ENCODE measurements around the gene NEURL1.

NEURL1 gene

DNA sequence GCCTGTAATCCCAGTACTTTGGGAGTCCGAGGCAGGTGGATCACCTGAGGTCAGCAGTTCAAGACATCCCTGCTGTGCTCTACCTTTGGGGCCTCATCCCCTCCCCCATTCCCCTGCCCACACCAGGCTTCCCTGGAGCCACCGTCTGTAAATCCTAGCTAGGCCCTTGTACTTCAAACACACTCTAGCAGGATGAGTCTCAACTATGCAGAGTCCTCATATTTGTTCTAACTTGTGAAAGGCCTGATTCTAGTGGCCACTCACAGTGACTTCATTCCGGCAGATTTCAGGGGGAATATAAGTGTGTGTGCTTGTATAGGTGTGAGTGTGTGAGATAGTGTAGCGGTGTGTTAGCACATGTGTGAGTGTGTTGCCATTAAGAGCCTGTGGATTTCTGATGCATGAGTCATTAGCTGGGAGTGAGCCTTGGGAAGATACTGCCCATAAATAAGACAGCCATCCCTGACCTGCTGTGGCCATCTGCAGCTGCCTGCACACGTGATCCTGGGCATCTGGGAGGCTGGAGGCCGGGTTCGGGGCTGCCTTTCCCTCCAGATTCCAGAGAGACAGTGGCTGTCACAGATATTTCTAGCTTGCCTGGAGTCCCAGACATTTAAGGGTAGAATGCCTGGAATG is 1.7 kb upstream of the NEURL1 start:
- Histone ChIP-seq H3K27ac (ENCODE audit: low read depth, low read length) (no peak overlapping the region), H3K4me3 (ENCODE audit: low read depth in 1 of 5, low read length in 5 of 5) (no peak overlapping the region), H3K9ac (ENCODE audit: low read length in 5 of 5) (no peak overlapping the region), H3K9me3 (ENCODE audit: control insufficient read depth in 5 of 5, low read length in 5 of 5) (no peaks in the 10 kb centered on the region), H3K4me1 (ENCODE audit: control insufficient read depth in 5 of 5, insufficient read depth in 5 of 5, low read length in 5 of 5) (peaks cover 2 to 16% (median 12%) of the 10 kb centered on the region in 5 donors), H3K27me3 (ENCODE audit: control insufficient read depth in 5 of 5, insufficient read depth in 4 of 5, low read length in 5 of 5) (peaks cover 16 to 40% (median 17%) of the 10 kb centered on the region in 5 donors), H3K36me3 (ENCODE audit: control insufficient read depth in 5 of 5, insufficient read depth in 5 of 5, low read length in 5 of 5) (no peaks in the 10 kb centered on the region)

DNA sequence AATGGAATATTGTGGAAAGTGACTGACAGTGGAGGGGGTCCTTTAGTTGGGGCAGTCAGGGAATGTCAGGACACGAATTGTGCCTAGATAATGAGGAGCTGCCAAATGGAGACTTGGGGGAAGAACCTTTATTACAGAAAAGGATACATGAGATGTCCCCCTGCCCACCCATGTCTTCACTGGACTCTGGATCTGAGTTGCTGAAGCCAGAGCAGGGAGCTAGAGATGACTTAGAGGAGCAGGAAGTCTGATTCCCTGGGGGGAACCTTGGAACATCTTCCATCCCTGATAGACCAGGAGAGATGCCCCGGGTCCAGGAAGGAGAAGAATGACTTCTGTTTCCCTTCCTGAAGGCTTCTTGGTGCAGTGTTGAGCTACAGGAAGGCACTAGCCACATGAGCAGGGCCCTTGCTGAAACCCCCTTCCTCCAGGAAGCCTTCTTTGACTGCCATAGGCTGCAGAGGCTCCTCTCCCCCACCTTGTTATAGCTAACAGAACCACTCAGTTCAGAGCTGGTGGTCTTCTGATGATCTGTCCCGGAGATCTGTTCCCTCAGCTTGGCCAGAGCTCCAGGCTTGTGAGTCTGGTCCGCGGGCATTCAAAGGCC is 747 bp upstream of the NEURL1 start:
- Histone ChIP-seq H3K9me3 (ENCODE audit: control insufficient read depth in 5 of 5, low read length in 5 of 5) (no peaks in the 10 kb centered on the region), H3K27ac (ENCODE audit: low read depth, low read length) (no peak overlapping the region), H3K4me3 (ENCODE audit: low read depth in 1 of 5, low read length in 5 of 5) (peak overlapping the region in 1 of 5 donors; percentile 62), H3K4me1 (ENCODE audit: control insufficient read depth in 5 of 5, insufficient read depth in 5 of 5, low read length in 5 of 5) (peaks cover 2 to 16% (median 12%) of the 10 kb centered on the region in 5 donors), H3K36me3 (ENCODE audit: control insufficient read depth in 5 of 5, insufficient read depth in 5 of 5, low read length in 5 of 5) (no peaks in the 10 kb centered on the region), H3K27me3 (ENCODE audit: control insufficient read depth in 5 of 5, insufficient read depth in 4 of 5, low read length in 5 of 5) (peaks cover 16 to 49% (median 23%) of the 10 kb centered on the region in 5 donors), H3K9ac (ENCODE audit: low read length in 5 of 5) (no peak overlapping the region)

DNA sequence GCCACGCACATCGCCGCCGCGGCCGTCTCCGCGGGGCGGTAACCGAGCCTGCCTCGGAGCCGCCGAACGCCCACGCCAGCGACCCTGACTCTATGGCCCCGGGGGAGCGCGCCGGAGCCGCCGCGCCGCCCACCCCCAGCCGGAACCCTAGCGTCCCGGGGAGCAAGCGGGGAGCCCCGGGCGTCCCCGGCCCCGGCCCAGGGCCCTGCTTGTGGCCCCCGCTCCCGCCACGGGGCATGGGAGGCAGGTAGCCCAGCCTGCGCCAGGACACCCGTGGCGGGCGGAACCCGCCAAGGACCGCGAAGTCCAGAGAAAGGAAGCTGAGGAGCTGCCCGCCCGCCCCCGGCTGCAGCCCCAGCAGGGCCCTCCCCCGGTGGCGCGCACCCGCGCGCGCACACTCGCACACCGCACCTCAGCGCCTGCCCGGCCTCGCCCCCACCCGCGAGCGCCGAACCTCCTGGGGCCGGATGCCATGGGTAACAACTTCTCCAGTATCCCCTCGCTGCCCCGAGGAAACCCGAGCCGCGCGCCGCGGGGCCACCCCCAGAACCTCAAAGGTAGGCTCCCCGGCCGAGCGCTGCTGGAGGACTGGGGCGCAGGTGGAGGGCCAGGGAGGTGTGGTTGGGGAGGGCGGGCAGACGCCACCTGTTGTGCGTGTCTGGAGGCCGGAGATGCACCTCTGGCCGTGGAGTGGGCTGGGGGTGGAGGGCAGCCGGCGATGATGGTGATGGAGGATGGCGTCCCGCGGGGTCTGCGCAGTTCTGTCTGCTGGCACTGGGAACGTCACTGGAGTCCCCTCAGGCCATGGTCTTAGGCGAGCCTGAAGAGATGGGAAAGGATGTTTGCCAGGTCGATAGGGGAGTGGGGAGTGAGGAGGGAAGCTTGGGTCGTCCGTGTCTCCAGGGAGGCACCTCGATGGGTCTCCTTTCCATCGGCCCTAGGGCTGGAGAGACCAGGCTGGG is 692 bp downstream of the NEURL1 start:
- peaks cover 2 to 16% (median 12%) of the 10 kb centered on the region in 5 donors for H3K4me1 ChIP-seq (ENCODE audit: control insufficient read depth in 5 of 5, insufficient read depth in 5 of 5, low read length in 5 of 5)
- H3K36me3 ChIP-seq (ENCODE audit: control insufficient read depth in 5 of 5, insufficient read depth in 5 of 5, low read length in 5 of 5): no peaks in the 10 kb centered on the region
- H3K27ac ChIP-seq (ENCODE audit: low read depth, low read length): no peak overlapping the region
- peak overlapping the region in 4 of 5 donors; percentile 22 to 62 (median 49) for H3K4me3 ChIP-seq (ENCODE audit: low read depth in 1 of 5, low read length in 5 of 5)
- H3K27me3 ChIP-seq (ENCODE audit: control insufficient read depth in 5 of 5, insufficient read depth in 4 of 5, low read length in 5 of 5): peaks cover 16 to 52% (median 23%) of the 10 kb centered on the region in 5 donors
- H3K9ac ChIP-seq (ENCODE audit: low read length in 5 of 5): no peak overlapping the region
- no peaks in the 10 kb centered on the region for H3K9me3 ChIP-seq (ENCODE audit: control insufficient read depth in 5 of 5, low read length in 5 of 5)

DNA sequence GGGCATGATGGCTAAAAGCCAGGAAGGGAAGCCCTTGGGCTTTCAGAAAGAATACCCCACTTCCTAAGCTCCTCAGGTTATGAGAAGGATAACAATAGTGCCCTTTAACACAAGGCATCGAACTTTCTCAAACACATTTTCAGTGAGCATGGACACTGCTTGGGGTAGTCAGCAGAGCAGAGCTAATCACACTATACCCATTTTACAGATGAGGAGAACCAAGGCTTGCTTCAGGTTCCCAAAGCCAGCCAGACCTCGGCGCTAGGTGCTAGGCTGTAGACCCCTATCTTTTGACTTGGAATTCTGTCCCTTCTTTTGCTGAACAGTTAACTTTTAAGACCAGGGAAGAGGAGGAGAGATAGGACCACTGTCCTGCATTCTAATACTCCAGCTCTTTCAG is 1.8 kb downstream of the NEURL1 start:
- Histone ChIP-seq H3K9ac (ENCODE audit: low read length in 5 of 5) (peak overlapping the region in 1 of 5 donors; percentile 25), H3K36me3 (ENCODE audit: control insufficient read depth in 5 of 5, insufficient read depth in 5 of 5, low read length in 5 of 5) (no peaks in the 10 kb centered on the region), H3K9me3 (ENCODE audit: control insufficient read depth in 5 of 5, low read length in 5 of 5) (no peaks in the 10 kb centered on the region), H3K27ac (ENCODE audit: low read depth, low read length) (no peak overlapping the region), H3K27me3 (ENCODE audit: control insufficient read depth in 5 of 5, insufficient read depth in 4 of 5, low read length in 5 of 5) (peaks cover 16 to 52% (median 27%) of the 10 kb centered on the region in 5 donors), H3K4me1 (ENCODE audit: control insufficient read depth in 5 of 5, insufficient read depth in 5 of 5, low read length in 5 of 5) (peaks cover 2 to 16% (median 12%) of the 10 kb centered on the region in 5 donors), H3K4me3 (ENCODE audit: low read depth in 1 of 5, low read length in 5 of 5) (no peak overlapping the region)

DNA sequence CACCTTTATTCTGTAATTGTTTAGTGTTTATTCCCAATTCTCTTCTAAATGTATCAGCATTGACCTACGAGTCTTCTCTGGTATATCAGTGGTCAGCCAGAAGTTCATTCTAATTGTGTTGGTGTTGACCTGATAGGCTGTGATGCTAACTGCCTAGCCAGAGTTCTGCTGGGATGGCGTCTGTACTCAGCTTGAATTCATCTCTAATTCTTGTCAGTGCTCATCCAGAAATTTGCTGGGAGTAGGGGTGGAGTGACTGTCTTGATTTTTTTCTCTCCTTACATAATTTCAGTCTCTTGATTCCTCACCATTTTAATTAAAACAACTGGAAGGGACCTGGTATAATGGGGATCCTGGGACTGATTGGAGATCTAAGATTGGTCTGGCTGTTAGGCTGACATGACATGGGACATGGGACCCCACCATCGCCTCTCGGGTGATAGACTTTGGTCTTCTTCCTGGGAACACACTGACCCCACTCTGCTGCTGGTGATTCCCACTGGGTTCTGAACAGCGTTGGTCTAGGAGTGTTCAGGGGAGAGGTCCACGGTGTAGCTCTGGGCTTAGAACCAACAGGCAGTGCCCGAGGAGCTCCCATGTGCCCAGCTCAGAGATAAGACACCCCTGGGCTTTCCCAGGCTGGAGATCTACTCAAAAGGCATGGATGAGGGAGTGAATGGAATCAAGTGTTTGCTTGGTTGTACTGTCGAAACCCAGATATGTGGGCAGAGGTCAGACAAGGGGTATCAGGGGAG is 3.8 kb downstream of the NEURL1 start:
- Histone ChIP-seq H3K4me1 (ENCODE audit: control insufficient read depth in 5 of 5, insufficient read depth in 5 of 5, low read length in 5 of 5) (peaks cover 2 to 16% (median 12%) of the 10 kb centered on the region in 5 donors), H3K27ac (ENCODE audit: low read depth, low read length) (no peak overlapping the region), H3K36me3 (ENCODE audit: control insufficient read depth in 5 of 5, insufficient read depth in 5 of 5, low read length in 5 of 5) (no peaks in the 10 kb centered on the region), H3K4me3 (ENCODE audit: low read depth in 1 of 5, low read length in 5 of 5) (no peak overlapping the region), H3K9me3 (ENCODE audit: control insufficient read depth in 5 of 5, low read length in 5 of 5) (no peaks in the 10 kb centered on the region), H3K27me3 (ENCODE audit: control insufficient read depth in 5 of 5, insufficient read depth in 4 of 5, low read length in 5 of 5) (peaks cover 21 to 51% (median 27%) of the 10 kb centered on the region in 5 donors), H3K9ac (ENCODE audit: low read length in 5 of 5) (no peak overlapping the region)

DNA sequence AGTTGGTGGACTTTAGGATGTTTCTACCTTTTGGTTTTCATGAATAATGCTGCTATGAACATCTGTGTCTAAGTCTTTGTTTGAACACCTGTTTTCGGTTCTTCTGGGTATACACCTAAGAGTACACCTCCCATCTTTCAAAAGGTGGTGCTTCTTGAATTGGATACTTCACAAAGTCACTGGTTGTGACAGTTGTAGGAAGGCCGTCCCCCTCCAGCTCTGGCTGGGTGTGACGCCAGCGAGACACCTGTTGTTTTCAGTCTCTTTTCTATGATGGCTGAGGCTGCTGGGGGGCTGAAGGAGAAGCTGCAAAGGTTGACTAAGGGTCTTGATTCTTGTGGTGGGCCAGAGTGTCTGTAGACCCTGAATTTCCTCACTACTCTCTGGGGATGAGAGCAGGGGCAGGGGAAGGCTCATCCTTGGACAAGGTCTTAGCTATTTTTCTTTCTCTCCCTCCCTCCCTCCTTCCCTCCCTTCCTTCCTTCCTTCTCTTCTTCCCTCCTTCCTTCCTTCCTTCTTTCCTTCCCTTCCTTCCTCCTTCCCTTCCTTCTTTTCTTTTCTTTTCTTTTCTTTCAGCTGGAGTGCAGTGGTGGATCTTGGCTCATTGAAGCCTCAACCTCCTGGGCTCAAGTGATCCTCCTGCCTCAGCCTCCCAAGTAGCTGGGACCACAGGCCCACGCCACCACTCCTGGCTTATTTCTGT is 5.6 kb downstream of the NEURL1 start:
- peaks cover 17 to 36% (median 22%) of the 10 kb centered on the region in 5 donors for H3K27me3 ChIP-seq (ENCODE audit: control insufficient read depth in 5 of 5, insufficient read depth in 4 of 5, low read length in 5 of 5)
- H3K36me3 ChIP-seq (ENCODE audit: control insufficient read depth in 5 of 5, insufficient read depth in 5 of 5, low read length in 5 of 5): no peaks in the 10 kb centered on the region
- no peak overlapping the region for H3K27ac ChIP-seq (ENCODE audit: low read depth, low read length)
- H3K9me3 ChIP-seq (ENCODE audit: control insufficient read depth in 5 of 5, low read length in 5 of 5): no peaks in the 10 kb centered on the region
- no peak overlapping the region for H3K9ac ChIP-seq (ENCODE audit: low read length in 5 of 5)
- H3K4me3 ChIP-seq (ENCODE audit: low read depth in 1 of 5, low read length in 5 of 5): no peak overlapping the region
- peaks cover 0 to 6% (median 5%) of the 10 kb centered on the region in 5 donors for H3K4me1 ChIP-seq (ENCODE audit: control insufficient read depth in 5 of 5, insufficient read depth in 5 of 5, low read length in 5 of 5)

DNA sequence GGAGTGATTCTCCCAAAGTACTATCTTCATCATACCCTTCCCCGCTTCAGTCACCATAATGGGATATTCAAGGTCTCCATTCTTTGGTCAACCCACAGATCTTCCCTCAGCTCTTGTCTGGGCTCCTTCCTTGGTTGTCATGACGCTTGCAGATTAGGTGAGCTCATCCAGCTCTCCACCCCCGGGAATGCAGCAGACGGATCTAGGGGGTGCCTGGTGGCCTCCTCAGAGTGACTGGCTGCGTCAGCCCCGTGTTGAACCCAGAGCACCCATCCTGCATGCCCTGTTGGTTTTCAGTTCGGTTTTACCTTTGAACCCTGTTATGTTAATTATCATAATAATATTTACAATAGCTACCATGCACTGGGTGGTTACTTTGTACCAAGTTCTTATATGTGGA is 6.4 kb downstream of the NEURL1 start:
- no peak overlapping the region for H3K27ac ChIP-seq (ENCODE audit: low read depth, low read length)
- no peak overlapping the region for H3K9ac ChIP-seq (ENCODE audit: low read length in 5 of 5)
- H3K27me3 ChIP-seq (ENCODE audit: control insufficient read depth in 5 of 5, insufficient read depth in 4 of 5, low read length in 5 of 5): peaks cover 10 to 31% (median 15%) of the 10 kb centered on the region in 5 donors
- H3K4me3 ChIP-seq (ENCODE audit: low read depth in 1 of 5, low read length in 5 of 5): no peak overlapping the region
- H3K4me1 ChIP-seq (ENCODE audit: control insufficient read depth in 5 of 5, insufficient read depth in 5 of 5, low read length in 5 of 5): no peaks in the 10 kb centered on the region
- H3K9me3 ChIP-seq (ENCODE audit: control insufficient read depth in 5 of 5, low read length in 5 of 5): no peaks in the 10 kb centered on the region
- no peaks in the 10 kb centered on the region for H3K36me3 ChIP-seq (ENCODE audit: control insufficient read depth in 5 of 5, insufficient read depth in 5 of 5, low read length in 5 of 5)

DNA sequence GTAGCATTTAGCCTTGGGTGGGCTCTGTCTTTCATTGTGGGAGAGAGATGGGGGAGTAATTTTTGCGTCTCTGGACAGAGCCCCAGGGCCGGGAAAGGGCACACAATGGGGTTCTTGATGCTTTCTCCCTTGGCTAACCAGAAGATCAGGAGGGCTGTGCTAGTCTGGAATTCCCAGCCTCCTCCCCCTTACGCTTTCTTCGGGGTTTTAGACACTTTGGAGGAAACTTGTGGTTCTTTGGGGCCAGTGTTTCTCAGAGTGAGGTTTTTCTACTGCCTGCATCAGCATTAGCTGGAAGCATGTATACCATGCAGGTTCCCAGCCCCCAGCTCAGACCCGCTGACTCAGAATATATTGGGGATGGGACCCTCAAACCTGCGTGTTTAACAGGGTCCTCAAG is 7.0 kb downstream of the NEURL1 start:
- no peaks in the 10 kb centered on the region for H3K4me1 ChIP-seq (ENCODE audit: control insufficient read depth in 5 of 5, insufficient read depth in 5 of 5, low read length in 5 of 5)
- no peaks in the 10 kb centered on the region for H3K36me3 ChIP-seq (ENCODE audit: control insufficient read depth in 5 of 5, insufficient read depth in 5 of 5, low read length in 5 of 5)
- no peak overlapping the region for H3K27ac ChIP-seq (ENCODE audit: low read depth, low read length)
- peaks cover 7 to 25% (median 11%) of the 10 kb centered on the region in 5 donors for H3K27me3 ChIP-seq (ENCODE audit: control insufficient read depth in 5 of 5, insufficient read depth in 4 of 5, low read length in 5 of 5)
- no peak overlapping the region for H3K9ac ChIP-seq (ENCODE audit: low read length in 5 of 5)
- no peak overlapping the region for H3K4me3 ChIP-seq (ENCODE audit: low read depth in 1 of 5, low read length in 5 of 5)
- H3K9me3 ChIP-seq (ENCODE audit: control insufficient read depth in 5 of 5, low read length in 5 of 5): no peaks in the 10 kb centered on the region

DNA sequence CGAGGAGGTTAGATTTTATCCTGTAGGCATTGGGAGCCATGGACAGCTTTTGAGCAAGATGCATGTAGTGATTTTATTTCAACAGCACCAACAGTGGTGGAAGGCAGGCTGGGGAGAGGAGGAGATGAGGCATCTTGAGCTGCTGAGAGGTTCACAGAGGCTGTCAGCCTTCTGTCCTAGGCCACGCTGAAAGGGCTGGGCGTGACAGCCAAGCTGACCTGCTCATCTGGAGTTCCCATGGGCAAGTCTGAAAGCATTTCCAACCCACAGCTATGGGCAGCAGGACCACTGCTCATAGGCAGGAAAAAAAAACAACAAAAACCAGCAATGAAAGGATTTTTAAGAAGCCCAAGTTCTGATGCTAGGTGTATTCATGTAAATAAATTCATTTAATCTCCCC is 7.7 kb downstream of the NEURL1 start:
- Histone ChIP-seq H3K9ac (ENCODE audit: low read length in 5 of 5) (no peak overlapping the region), H3K27me3 (ENCODE audit: control insufficient read depth in 5 of 5, insufficient read depth in 4 of 5, low read length in 5 of 5) (peaks cover 11 to 22% (median 15%) of the 10 kb centered on the region in 5 donors), H3K4me3 (ENCODE audit: low read depth in 1 of 5, low read length in 5 of 5) (no peak overlapping the region), H3K4me1 (ENCODE audit: control insufficient read depth in 5 of 5, insufficient read depth in 5 of 5, low read length in 5 of 5) (no peaks in the 10 kb centered on the region), H3K27ac (ENCODE audit: low read depth, low read length) (no peak overlapping the region), H3K36me3 (ENCODE audit: control insufficient read depth in 5 of 5, insufficient read depth in 5 of 5, low read length in 5 of 5) (no peaks in the 10 kb centered on the region), H3K9me3 (ENCODE audit: control insufficient read depth in 5 of 5, low read length in 5 of 5) (no peaks in the 10 kb centered on the region)
